Liver (tissue), 9 donors: Measurements from ENCODE around the gene PPM1E. TPM values are rescaled to one million over a fixed set of nuclear protein-coding genes. Genes with fewer than 3 reads are reported as not detected.

Experiments used
- DNase-seq: peaks from one replicate; pipeline ENCODE4 v3.0.0-alpha.2; 2017; ENCODE audit warnings: low spot score
- H3K27ac ChIP-seq, 2 donors: one replicate each; pipeline ENCODE4 v1.7.0; 2013; ENCODE audit warnings: inconsistent platforms in 2 of 2, low read length in 2 of 2, control low read depth in 1 of 2, low read depth in 1 of 2, mild to moderate bottlenecking in 1 of 2
- H3K27me3 ChIP-seq, 4 donors: one replicate each; pipeline versions ENCODE4 v1.6.1 to v1.7.0; 2013; ENCODE audit warnings: low read length in 3 of 4, inconsistent platforms in 1 of 4, mild to moderate bottlenecking in 1 of 4, moderate library complexity in 1 of 4; ENCODE audit not compliant: control insufficient read depth in 4 of 4, insufficient read depth in 4 of 4
- H3K36me3 ChIP-seq, 4 donors: one replicate each; pipeline versions ENCODE4 v1.6.1 to v1.7.0; 2013; ENCODE audit warnings: low read length in 3 of 4, mild to moderate bottlenecking in 3 of 4, low read depth in 1 of 4, moderate library complexity in 1 of 4; ENCODE audit not compliant: control insufficient read depth in 4 of 4, insufficient read depth in 3 of 4
- H3K4me1 ChIP-seq, 4 donors: one replicate each; pipeline versions ENCODE4 v1.6.1 to v1.7.0; 2013; ENCODE audit warnings: low read length in 3 of 4, mild to moderate bottlenecking in 3 of 4, moderate library complexity in 1 of 4; ENCODE audit not compliant: control insufficient read depth in 4 of 4, insufficient read depth in 4 of 4
- H3K4me3 ChIP-seq, 3 donors: one replicate each; pipeline versions ENCODE4 v1.6.1 to v1.7.0; 2013; ENCODE audit warnings: low read length in 3 of 3, control low read depth in 1 of 3, low read depth in 1 of 3, mild to moderate bottlenecking in 1 of 3
- H3K9ac ChIP-seq, 2 donors: one replicate each; pipeline ENCODE4 v1.7.0; 2013; ENCODE audit warnings: low read length in 2 of 2, mild to moderate bottlenecking in 2 of 2, moderate library complexity in 2 of 2, control low read depth in 1 of 2, low read depth in 1 of 2
- H3K9me3 ChIP-seq, 4 donors: one replicate each; pipeline versions ENCODE4 v1.6.1 to v1.7.0; 2013; ENCODE audit warnings: low read length in 3 of 4; ENCODE audit not compliant: control insufficient read depth in 4 of 4
- ATF3 ChIP-seq: IDR thresholded peaks from 2 replicates; pipeline ENCODE4 v1.6.1; 2016; ENCODE audit warnings: antibody characterized with exemption
- EGR1 ChIP-seq, 2 donors: IDR thresholded peaks; 2 replicates each; pipeline ENCODE4 v1.6.1; 2016 to 2018; ENCODE audit warnings: antibody characterized with exemption in 2 of 2, low read depth in 2 of 2
- FOXA1 ChIP-seq: IDR thresholded peaks from 2 replicates; pipeline ENCODE4 v1.6.1; 2016; ENCODE audit warnings: antibody characterized with exemption
- FOXA2 ChIP-seq: IDR thresholded peaks from 2 replicates; pipeline ENCODE4 v1.6.1; 2016; ENCODE audit warnings: antibody characterized with exemption
- GABPA ChIP-seq, 2 donors: IDR thresholded peaks in 1 of 2; conservative IDR thresholded peaks in 1 of 2; 2 replicates each; pipeline ENCODE4 v1.6.1; 2016; ENCODE audit warnings: antibody characterized with exemption in 2 of 2, mild to moderate bottlenecking in 1 of 2, moderate library complexity in 1 of 2
- HNF4A ChIP-seq, 2 donors: conservative IDR thresholded peaks; 2 replicates each; pipeline ENCODE4 v1.6.1; 2016; ENCODE audit warnings: antibody characterized with exemption in 2 of 2, mild to moderate bottlenecking in 2 of 2
- HNF4G ChIP-seq: IDR thresholded peaks from 2 replicates; pipeline ENCODE4 v1.6.1; 2016; ENCODE audit warnings: antibody characterized with exemption
- JUND ChIP-seq, 2 donors: IDR thresholded peaks; 2 replicates each; pipeline ENCODE4 v1.6.1; 2016; ENCODE audit warnings: antibody characterized with exemption in 2 of 2
- NR2F2 ChIP-seq: IDR thresholded peaks from 2 replicates; pipeline ENCODE4 v1.6.1; 2016; ENCODE audit warnings: antibody characterized with exemption
- RAD21 ChIP-seq, 2 donors: IDR thresholded peaks; 2 replicates each; pipeline ENCODE4 v1.6.1; 2016; ENCODE audit warnings: antibody characterized with exemption in 2 of 2, mild to moderate bottlenecking in 2 of 2
- REST ChIP-seq: IDR thresholded peaks from 2 replicates; pipeline ENCODE4 v1.6.1; 2016; ENCODE audit warnings: antibody characterized with exemption, mild to moderate bottlenecking
- RXRA ChIP-seq, 2 donors: IDR thresholded peaks; 2 replicates each; pipeline ENCODE4 v1.6.1; 2017 to 2018; ENCODE audit warnings: antibody characterized with exemption in 2 of 2, mild to moderate bottlenecking in 1 of 2
- SP1 ChIP-seq: IDR thresholded peaks from 2 replicates; pipeline ENCODE4 v1.6.1; 2018; ENCODE audit warnings: antibody characterized with exemption, mild to moderate bottlenecking
- TAF1 ChIP-seq: conservative IDR thresholded peaks from 2 replicates; pipeline ENCODE4 v1.6.1; 2016; ENCODE audit warnings: antibody characterized with exemption, mild to moderate bottlenecking
- YY1 ChIP-seq: IDR thresholded peaks from 2 replicates; pipeline ENCODE4 v1.6.1; 2016; ENCODE audit warnings: antibody characterized with exemption, mild to moderate bottlenecking
- ZBTB33 ChIP-seq: IDR thresholded peaks from 2 replicates; pipeline ENCODE4 v1.6.1; 2016; ENCODE audit warnings: antibody characterized with exemption
- WGBS: extraction: QIAGEN DNeasy Blood & Tissue Kit; methylation state at CpG from one replicate; pipeline ENCODE4 v1.1.7; 2013; 5-methylcytosine and 5-hydroxymethylcytosine counted together
- polyA plus RNA-seq, 2 donors: library from polyadenylated mRNA; stranded (reverse) in 1 of 2; unstranded in 1 of 2; fragments of 200-250 nt in 1 of 2; fragments of >200 nt in 1 of 2; fragmentation: Nextera tagmentation in 1 of 2; extraction: Ambion mirVana in 1 of 2; gene quantifications; one replicate each; pipeline versions ENCODE4 v1.2.1 to v1.2.3, GENCODE V29; 2013 to 2015
- total RNA-seq, 2 donors: library from RNA; depleted of rRNA; stranded (reverse); fragments of >200 nt; gene quantifications; one replicate each; pipeline ENCODE4 v1.2.3, GENCODE V29; 2014
- TF ChIP-seq, protein P1 (sequence below): fragments of 150-350 bp; IDR thresholded peaks from 2 replicates; pipeline ENCODE4 v1.5.1; 2017; ENCODE audit warnings: improper control_type of control experiment, low read depth, low read length; ENCODE audit not compliant: missing input control
- TF ChIP-seq, protein P2 (sequence below): IDR thresholded peaks from 2 replicates; pipeline ENCODE4 v1.6.1; 2016; ENCODE audit warnings: antibody characterized with exemption
- donor health status: healthy.
- donor health status: healthy.
- donor health status: healthy.
- donor health status: healthy.
- donor health status: healthy.

The PPM1E gene
- total and polyA plus RNA-seq, 4 donors, result 0.25 to 0.61 (median 0.50) TPM; not detected in 1

GRCh38 chr17:59002848-59003247, 247.2 kb downstream of the PPM1E start:
- H3K36me3 ChIP-seq, result no peaks in the 10 kb centered on the region
- 96% methylated on average over 2 of the region's 2 CpGs for WGBS

More at GRCh38 chr17:59002848-59003247, 247.2 kb downstream of the PPM1E start:
- Histone ChIP-seq H3K4me1 (peaks cover 10 to 40% (median 24%) of the 10 kb centered on the region in 4 donors), H3K9me3 (no peaks in the 10 kb centered on the region), H3K27ac (peak overlapping the region; percentile 41 to 55), H3K27me3 (no peaks in the 10 kb centered on the region), H3K9ac (no peak overlapping the region), H3K4me3 (no peak overlapping the region)
- TF ChIP-seq HNF4A (conservative IDR thresholded peaks at IDR 0.05) (no peak), SP1 (no peak), EGR1 (IDR thresholded peaks at IDR 0.05; ENCODE audit: low read depth in 2 of 2) (no peak), YY1 (no peak), NR2F2 (no peak), TAF1 (no peak), ZBTB33 (no peak), FOXA2 (no peak), HNF4G (no peak), GABPA (IDR thresholded peaks at IDR 0.05 in 1 of 2, conservative IDR thresholded peaks at IDR 0.05 in 1 of 2) (no peak), FOXA1 (no peak), ATF3 (no peak), RAD21 (IDR thresholded peaks at IDR 0.05) (no peak), RXRA (IDR thresholded peaks at IDR 0.05) (no peak), JUND (IDR thresholded peaks at IDR 0.05) (no peak), REST (no peak)
- TF ChIP-seq, protein P1, sequence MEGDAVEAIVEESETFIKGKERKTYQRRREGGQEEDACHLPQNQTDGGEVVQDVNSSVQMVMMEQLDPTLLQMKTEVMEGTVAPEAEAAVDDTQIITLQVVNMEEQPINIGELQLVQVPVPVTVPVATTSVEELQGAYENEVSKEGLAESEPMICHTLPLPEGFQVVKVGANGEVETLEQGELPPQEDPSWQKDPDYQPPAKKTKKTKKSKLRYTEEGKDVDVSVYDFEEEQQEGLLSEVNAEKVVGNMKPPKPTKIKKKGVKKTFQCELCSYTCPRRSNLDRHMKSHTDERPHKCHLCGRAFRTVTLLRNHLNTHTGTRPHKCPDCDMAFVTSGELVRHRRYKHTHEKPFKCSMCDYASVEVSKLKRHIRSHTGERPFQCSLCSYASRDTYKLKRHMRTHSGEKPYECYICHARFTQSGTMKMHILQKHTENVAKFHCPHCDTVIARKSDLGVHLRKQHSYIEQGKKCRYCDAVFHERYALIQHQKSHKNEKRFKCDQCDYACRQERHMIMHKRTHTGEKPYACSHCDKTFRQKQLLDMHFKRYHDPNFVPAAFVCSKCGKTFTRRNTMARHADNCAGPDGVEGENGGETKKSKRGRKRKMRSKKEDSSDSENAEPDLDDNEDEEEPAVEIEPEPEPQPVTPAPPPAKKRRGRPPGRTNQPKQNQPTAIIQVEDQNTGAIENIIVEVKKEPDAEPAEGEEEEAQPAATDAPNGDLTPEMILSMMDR, result no peak
- TF ChIP-seq, protein P2, sequence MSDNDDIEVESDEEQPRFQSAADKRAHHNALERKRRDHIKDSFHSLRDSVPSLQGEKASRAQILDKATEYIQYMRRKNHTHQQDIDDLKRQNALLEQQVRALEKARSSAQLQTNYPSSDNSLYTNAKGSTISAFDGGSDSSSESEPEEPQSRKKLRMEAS, result no peak
- DNase-seq, result no peak
